ENCODE measurements around the gene RTP4. TPM values are rescaled to one million over a fixed set of nuclear protein-coding genes. Genes with fewer than 3 reads are reported as not detected.

Gene RTP4
- total and polyA plus RNA-seq, 2 donors (not counting 3 experiments of a cell fraction or from before 2014, with no cell fraction given) = 0.12 to 0.22 TPM

DNA sequence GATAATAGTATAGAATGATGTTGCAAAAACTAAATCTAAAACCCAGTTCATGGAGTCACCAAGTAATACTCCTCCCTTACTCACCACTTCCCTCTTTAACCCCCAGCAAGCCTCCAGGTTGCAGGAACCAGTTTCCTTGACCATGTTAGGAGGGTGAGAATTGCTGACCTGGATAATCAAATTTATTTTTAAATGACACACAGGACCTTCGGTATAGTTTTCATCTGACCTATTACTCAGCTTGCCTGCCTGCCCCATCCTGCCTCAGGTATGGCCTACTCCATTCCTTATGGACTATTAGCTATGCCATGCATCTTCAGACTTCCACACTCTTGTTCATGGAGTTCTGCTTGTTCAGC lies 883 bp downstream of the RTP4 start:
- Histone ChIP-seq H3K4me2 (ENCODE audit: insufficient read depth, low read length) (no peak overlapping the region), H3K9me1 (replicated peaks; ENCODE audit: control insufficient read depth, extremely low read depth, insufficient read depth, low read length) (no peaks in the 10 kb centered on the region), H3K27me3 (ENCODE audit: control insufficient read depth in 2 of 2, insufficient read depth in 2 of 2, low read length in 2 of 2) (no peaks in the 10 kb centered on the region), H3K27ac (ENCODE audit: insufficient read depth, low read depth, low read length) (no peak overlapping the region), H3K79me2 (ENCODE audit: control insufficient read depth, insufficient read depth, low read length) (no peaks in the 10 kb centered on the region), H4K20me1 (replicated peaks; ENCODE audit: control insufficient read depth, extremely low read depth, insufficient read depth, low read length) (no peaks in the 10 kb centered on the region), H3K9me3 (replicated peaks; ENCODE audit: control insufficient read depth, insufficient read depth, low read length) (no peaks in the 10 kb centered on the region), H3K4me1 (ENCODE audit: control insufficient read depth, extremely low read depth, insufficient read depth, low read length) (no peaks in the 10 kb centered on the region), H2AFZ (ENCODE audit: low read depth, low read length) (no peak overlapping the region), H3K9ac (replicated peaks; ENCODE audit: extremely low read depth, insufficient read depth, low read length) (no peak overlapping the region), H3K36me3 (ENCODE audit: control insufficient read depth in 2 of 2, extremely low read depth in 1 of 2, insufficient read depth in 2 of 2, low read length in 2 of 2) (no peaks in the 10 kb centered on the region), H3K4me3 (replicated peaks in 1 of 3; ENCODE audit: insufficient read depth in 1 of 3, low read depth in 1 of 3, low read length in 3 of 3) (no peak overlapping the region)
- intact Hi-C loops (cut with micrococcal nuclease) = no loop called here
- DNase-seq (ENCODE audit: low read depth, low spot score) (no peak), FAIRE-seq (no peak)
- ChIA-PET POLR2A (no interaction called here), CTCF (interaction anchor here (1.5 to 1.6 kb wide), 2 partner anchors 50 to 149 kb away, joined by 3 to 8 read pairs; no protein-coding TSS in a partner anchor)
- BruUV-seq (replicated peaks) = no TSS peak
- dilution Hi-C loops (cut with MboI; ENCODE audit: extremely low pct_ligation_motif_present, low sequenced_read_pairs) = no loop called here
- TF ChIP-seq, protein P1, sequence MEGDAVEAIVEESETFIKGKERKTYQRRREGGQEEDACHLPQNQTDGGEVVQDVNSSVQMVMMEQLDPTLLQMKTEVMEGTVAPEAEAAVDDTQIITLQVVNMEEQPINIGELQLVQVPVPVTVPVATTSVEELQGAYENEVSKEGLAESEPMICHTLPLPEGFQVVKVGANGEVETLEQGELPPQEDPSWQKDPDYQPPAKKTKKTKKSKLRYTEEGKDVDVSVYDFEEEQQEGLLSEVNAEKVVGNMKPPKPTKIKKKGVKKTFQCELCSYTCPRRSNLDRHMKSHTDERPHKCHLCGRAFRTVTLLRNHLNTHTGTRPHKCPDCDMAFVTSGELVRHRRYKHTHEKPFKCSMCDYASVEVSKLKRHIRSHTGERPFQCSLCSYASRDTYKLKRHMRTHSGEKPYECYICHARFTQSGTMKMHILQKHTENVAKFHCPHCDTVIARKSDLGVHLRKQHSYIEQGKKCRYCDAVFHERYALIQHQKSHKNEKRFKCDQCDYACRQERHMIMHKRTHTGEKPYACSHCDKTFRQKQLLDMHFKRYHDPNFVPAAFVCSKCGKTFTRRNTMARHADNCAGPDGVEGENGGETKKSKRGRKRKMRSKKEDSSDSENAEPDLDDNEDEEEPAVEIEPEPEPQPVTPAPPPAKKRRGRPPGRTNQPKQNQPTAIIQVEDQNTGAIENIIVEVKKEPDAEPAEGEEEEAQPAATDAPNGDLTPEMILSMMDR (IDR thresholded peaks at IDR 0.05; ENCODE audit: extremely low read depth in 1 of 2, insufficient read depth in 1 of 2, low read depth in 1 of 2, low read length in 2 of 2) = no peak
- TF ChIP-seq, protein P2, sequence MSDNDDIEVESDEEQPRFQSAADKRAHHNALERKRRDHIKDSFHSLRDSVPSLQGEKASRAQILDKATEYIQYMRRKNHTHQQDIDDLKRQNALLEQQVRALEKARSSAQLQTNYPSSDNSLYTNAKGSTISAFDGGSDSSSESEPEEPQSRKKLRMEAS (IDR thresholded peaks at IDR 0.05; ENCODE audit: insufficient read depth, insufficient read length) = no peak
- TF ChIP-seq JUN (IDR thresholded peaks at IDR 0.05; ENCODE audit: borderline replicate concordance, insufficient read depth, insufficient read length, low read depth) (no peak), POLR2AphosphoS5 (IDR thresholded peaks at IDR 0.05; ENCODE audit: insufficient read depth, low read depth, low read length) (no peak), POLR2A (IDR thresholded peaks at IDR 0.05; ENCODE audit: low read depth, low read length) (no peak), MYC (IDR thresholded peaks at IDR 0.05; ENCODE audit: low read depth, low read length) (no peak), EZH2 (IDR thresholded peaks at IDR 0.05; ENCODE audit: borderline replicate concordance, low read depth, low read length, severe bottlenecking) (no peak), FOS (IDR thresholded peaks at IDR 0.05; ENCODE audit: borderline replicate concordance, insufficient read depth, low read length) (no peak), GATA2 (IDR thresholded peaks at IDR 0.05; ENCODE audit: insufficient read depth, insufficient read length, low read depth, low read length) (no peak)
